Measurements from ENCODE around the gene DEF6. TPM values are rescaled to one million over a fixed set of nuclear protein-coding genes. Genes with fewer than 3 reads are reported as not detected.

DEF6 gene
- total and polyA plus RNA-seq, 2 experiments from 2014 or later = 5.1 to 7.2 TPM

GRCh38 chr6:35299674-35300073 lies 2.1 kb downstream of the DEF6 start:
- no peaks in the 10 kb centered on the region for H3K27me3 ChIP-seq (ENCODE audit: insufficient read depth)
- H3K4me3 ChIP-seq = no peak overlapping the region
- no peak overlapping the region for H3K27ac ChIP-seq (ENCODE audit: low read depth)
- Mint-ChIP-seq H3K4me3 (no peak overlapping the region), H3K4me1 (peaks cover 34% of the 10 kb centered on the region), H3K27me3 (ENCODE audit: insufficient read depth, low read depth, poor library complexity) (peaks cover 7% of the 10 kb centered on the region), H3K36me3 (ENCODE audit: low read depth) (peaks cover 10% of the 10 kb centered on the region), H3K27ac (no peak overlapping the region), H3K9me3 (no peaks in the 10 kb centered on the region)
- H4K20me1 ChIP-seq (replicated peaks; ENCODE audit: insufficient read depth) = no peaks in the 10 kb centered on the region
- peaks cover 30% of the 10 kb centered on the region for H3K4me1 ChIP-seq (ENCODE audit: insufficient read depth)
- H3F3A ChIP-seq (replicated peaks; ENCODE audit: low read depth) = no peaks in the 10 kb centered on the region
- no peak for TF ChIP-seq JUNB (IDR thresholded peaks at IDR 0.05; ENCODE audit: unreplicated experiment)
- TF ChIP-seq ZNF331 (CRISPR knock-in tag; IDR thresholded peaks at IDR 0.05; ENCODE audit: low read depth) = no peak
- no peak for TF ChIP-seq POLR2AphosphoS5 (IDR thresholded peaks at IDR 0.05; ENCODE audit: low read depth)
- TF ChIP-seq, protein P1, sequence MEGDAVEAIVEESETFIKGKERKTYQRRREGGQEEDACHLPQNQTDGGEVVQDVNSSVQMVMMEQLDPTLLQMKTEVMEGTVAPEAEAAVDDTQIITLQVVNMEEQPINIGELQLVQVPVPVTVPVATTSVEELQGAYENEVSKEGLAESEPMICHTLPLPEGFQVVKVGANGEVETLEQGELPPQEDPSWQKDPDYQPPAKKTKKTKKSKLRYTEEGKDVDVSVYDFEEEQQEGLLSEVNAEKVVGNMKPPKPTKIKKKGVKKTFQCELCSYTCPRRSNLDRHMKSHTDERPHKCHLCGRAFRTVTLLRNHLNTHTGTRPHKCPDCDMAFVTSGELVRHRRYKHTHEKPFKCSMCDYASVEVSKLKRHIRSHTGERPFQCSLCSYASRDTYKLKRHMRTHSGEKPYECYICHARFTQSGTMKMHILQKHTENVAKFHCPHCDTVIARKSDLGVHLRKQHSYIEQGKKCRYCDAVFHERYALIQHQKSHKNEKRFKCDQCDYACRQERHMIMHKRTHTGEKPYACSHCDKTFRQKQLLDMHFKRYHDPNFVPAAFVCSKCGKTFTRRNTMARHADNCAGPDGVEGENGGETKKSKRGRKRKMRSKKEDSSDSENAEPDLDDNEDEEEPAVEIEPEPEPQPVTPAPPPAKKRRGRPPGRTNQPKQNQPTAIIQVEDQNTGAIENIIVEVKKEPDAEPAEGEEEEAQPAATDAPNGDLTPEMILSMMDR (conservative IDR thresholded peaks at IDR 0.05; ENCODE audit: low read depth in 2 of 2) = no peak
- TF ChIP-seq, protein P2, sequence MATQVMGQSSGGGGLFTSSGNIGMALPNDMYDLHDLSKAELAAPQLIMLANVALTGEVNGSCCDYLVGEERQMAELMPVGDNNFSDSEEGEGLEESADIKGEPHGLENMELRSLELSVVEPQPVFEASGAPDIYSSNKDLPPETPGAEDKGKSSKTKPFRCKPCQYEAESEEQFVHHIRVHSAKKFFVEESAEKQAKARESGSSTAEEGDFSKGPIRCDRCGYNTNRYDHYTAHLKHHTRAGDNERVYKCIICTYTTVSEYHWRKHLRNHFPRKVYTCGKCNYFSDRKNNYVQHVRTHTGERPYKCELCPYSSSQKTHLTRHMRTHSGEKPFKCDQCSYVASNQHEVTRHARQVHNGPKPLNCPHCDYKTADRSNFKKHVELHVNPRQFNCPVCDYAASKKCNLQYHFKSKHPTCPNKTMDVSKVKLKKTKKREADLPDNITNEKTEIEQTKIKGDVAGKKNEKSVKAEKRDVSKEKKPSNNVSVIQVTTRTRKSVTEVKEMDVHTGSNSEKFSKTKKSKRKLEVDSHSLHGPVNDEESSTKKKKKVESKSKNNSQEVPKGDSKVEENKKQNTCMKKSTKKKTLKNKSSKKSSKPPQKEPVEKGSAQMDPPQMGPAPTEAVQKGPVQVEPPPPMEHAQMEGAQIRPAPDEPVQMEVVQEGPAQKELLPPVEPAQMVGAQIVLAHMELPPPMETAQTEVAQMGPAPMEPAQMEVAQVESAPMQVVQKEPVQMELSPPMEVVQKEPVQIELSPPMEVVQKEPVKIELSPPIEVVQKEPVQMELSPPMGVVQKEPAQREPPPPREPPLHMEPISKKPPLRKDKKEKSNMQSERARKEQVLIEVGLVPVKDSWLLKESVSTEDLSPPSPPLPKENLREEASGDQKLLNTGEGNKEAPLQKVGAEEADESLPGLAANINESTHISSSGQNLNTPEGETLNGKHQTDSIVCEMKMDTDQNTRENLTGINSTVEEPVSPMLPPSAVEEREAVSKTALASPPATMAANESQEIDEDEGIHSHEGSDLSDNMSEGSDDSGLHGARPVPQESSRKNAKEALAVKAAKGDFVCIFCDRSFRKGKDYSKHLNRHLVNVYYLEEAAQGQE (IDR thresholded peaks at IDR 0.05; ENCODE audit: unreplicated experiment) = no peak
- TF ChIP-seq EZH2phosphoT487 (IDR thresholded peaks at IDR 0.05; ENCODE audit: unreplicated experiment) = no peak
- no peak for TF ChIP-seq CREB1 (CRISPR knock-in tag; IDR thresholded peaks at IDR 0.05; ENCODE audit: low read depth)
- H3K36me3 ChIP-seq (ENCODE audit: insufficient read depth) = no peaks in the 10 kb centered on the region; the same call in 1 of the 2 replicates
- ATAC-seq = no peak
- DNase-seq (ENCODE audit: low spot score) = no peak
- no peak overlapping the region for H2AFZ ChIP-seq
- H3K4me2 ChIP-seq = no peak overlapping the region
- no peaks in the 10 kb centered on the region for H3K9me2 ChIP-seq (ENCODE audit: insufficient read depth)
- H3K79me2 ChIP-seq (replicated peaks; ENCODE audit: insufficient read depth) = no peaks in the 10 kb centered on the region

GRCh38 chr6:35300848-35301247 lies 3.2 kb downstream of the DEF6 start:
- H3K36me3 Mint-ChIP-seq (ENCODE audit: low read depth) = peaks cover 3% of the 10 kb centered on the region; the same call in 1 of the 3 replicates
- Histone ChIP-seq H3K36me3 (ENCODE audit: insufficient read depth) (no peaks in the 10 kb centered on the region), H3K4me1 (ENCODE audit: insufficient read depth) (peaks cover 30% of the 10 kb centered on the region), H3K27ac (ENCODE audit: low read depth) (no peak overlapping the region), H4K20me1 (replicated peaks; ENCODE audit: insufficient read depth) (no peaks in the 10 kb centered on the region), H3K4me2 (no peak overlapping the region), H3K79me2 (replicated peaks; ENCODE audit: insufficient read depth) (no peaks in the 10 kb centered on the region), H3K9me2 (ENCODE audit: insufficient read depth) (no peaks in the 10 kb centered on the region), H2AFZ (no peak overlapping the region), H3F3A (replicated peaks; ENCODE audit: low read depth) (no peaks in the 10 kb centered on the region), H3K4me3 (no peak overlapping the region), H3K27me3 (ENCODE audit: insufficient read depth) (no peaks in the 10 kb centered on the region)
- H3K27ac Mint-ChIP-seq = no peak overlapping the region
- ATAC-seq (no peak), DNase-seq (ENCODE audit: low spot score) (no peak)
- no peaks in the 10 kb centered on the region for H3K9me3 Mint-ChIP-seq
- no peak overlapping the region for H3K4me3 Mint-ChIP-seq
- peaks cover 34% of the 10 kb centered on the region for H3K4me1 Mint-ChIP-seq
- peaks cover 7% of the 10 kb centered on the region for H3K27me3 Mint-ChIP-seq (ENCODE audit: insufficient read depth, low read depth, poor library complexity)
- TF ChIP-seq, protein P1 (conservative IDR thresholded peaks at IDR 0.05; ENCODE audit: low read depth in 2 of 2) = no peak
- no peak for TF ChIP-seq ETS1 (IDR thresholded peaks at IDR 0.05)
- TF ChIP-seq, protein P2 (IDR thresholded peaks at IDR 0.05; ENCODE audit: unreplicated experiment) = no peak
- no peak for TF ChIP-seq NANOG (IDR thresholded peaks at IDR 0.05; ENCODE audit: borderline replicate concordance)
- TF ChIP-seq EZH2phosphoT487 (IDR thresholded peaks at IDR 0.05; ENCODE audit: unreplicated experiment) = no peak
- no peak for TF ChIP-seq EZH2 (IDR thresholded peaks at IDR 0.05; ENCODE audit: low read depth, unreplicated experiment)
- no peak for TF ChIP-seq JUNB (IDR thresholded peaks at IDR 0.05; ENCODE audit: unreplicated experiment)
- TF ChIP-seq STAT1 (IDR thresholded peaks at IDR 0.05; ENCODE audit: unreplicated experiment) = no peak
- TF ChIP-seq ZNF114 (CRISPR knock-in tag; IDR thresholded peaks at IDR 0.05) = no peak

Measured in GM23338 (cell line).